Uterus (tissue), 2 donors: ENCODE data around the gene ILK.

ENCODE experiments used
- POLR2A ChIP-seq, 2 donors: fragments of 450-650 bp; IDR thresholded peaks; one replicate each; pipeline ENCODE4 v1.6.1; 2016; ENCODE audit warnings: antibody characterized with exemption in 2 of 2, mild to moderate bottlenecking in 1 of 2, moderate library complexity in 1 of 2
- TF ChIP-seq, protein P1 (sequence below), 4 experiments: fragments of 200-600 bp in 2 of 4; fragments of 450-650 bp in 2 of 4; sonication (generic) in 2 of 4; IDR thresholded peaks; one replicate each; pipeline ENCODE4 v1.5.1; 2016 to 2019; ENCODE audit warnings: antibody characterized with exemption in 4 of 4, mild to moderate bottlenecking in 2 of 4, moderate library complexity in 1 of 4

DNA sequence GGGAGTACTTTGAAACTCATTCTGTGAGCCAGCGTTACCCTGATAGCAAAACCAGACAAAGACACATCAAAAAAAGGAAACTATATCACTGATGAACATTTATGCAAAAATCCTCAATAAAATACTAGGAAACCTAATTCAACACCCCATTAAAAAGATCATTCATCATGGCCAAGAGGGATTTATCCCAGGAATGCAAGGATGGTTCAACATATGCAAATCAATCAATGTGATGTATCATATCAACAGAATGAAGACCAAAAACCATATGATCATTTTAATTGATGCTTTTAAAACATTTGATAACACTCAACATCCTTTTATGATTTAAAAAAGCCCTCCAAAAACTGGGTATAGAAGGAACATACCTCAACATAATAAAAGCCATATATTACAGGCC, 20.0 kb upstream of the ILK start:
- TF ChIP-seq, protein P1, sequence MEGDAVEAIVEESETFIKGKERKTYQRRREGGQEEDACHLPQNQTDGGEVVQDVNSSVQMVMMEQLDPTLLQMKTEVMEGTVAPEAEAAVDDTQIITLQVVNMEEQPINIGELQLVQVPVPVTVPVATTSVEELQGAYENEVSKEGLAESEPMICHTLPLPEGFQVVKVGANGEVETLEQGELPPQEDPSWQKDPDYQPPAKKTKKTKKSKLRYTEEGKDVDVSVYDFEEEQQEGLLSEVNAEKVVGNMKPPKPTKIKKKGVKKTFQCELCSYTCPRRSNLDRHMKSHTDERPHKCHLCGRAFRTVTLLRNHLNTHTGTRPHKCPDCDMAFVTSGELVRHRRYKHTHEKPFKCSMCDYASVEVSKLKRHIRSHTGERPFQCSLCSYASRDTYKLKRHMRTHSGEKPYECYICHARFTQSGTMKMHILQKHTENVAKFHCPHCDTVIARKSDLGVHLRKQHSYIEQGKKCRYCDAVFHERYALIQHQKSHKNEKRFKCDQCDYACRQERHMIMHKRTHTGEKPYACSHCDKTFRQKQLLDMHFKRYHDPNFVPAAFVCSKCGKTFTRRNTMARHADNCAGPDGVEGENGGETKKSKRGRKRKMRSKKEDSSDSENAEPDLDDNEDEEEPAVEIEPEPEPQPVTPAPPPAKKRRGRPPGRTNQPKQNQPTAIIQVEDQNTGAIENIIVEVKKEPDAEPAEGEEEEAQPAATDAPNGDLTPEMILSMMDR (IDR thresholded peaks at IDR 0.05) = no peak
- TF ChIP-seq POLR2A (IDR thresholded peaks at IDR 0.05) = no peak
